GM18519 (cell line): ENCODE results near the gene MMEL1.
A peak's percentile ranks its signal among the peaks of the same experiment; 100 is the strongest.
"Not testable (repeated sequence)": the region's sequence is repeated elsewhere in the genome, so short reads cannot be mapped to it uniquely, and the experiment has no call there.

Source experiments
- ATAC-seq: cut with Tn5 transposase; IDR thresholded peaks from one replicate; pipeline ENCODE4 v1.9.1; 2021; ENCODE audit warnings: mild to moderate bottlenecking, moderate library complexity; ENCODE audit not compliant: unreplicated experiment, low FRiP score

MMEL1 gene

GRCh38 chr1:2582391-2582790, 50.4 kb downstream of the MMEL1 start:
- no peak for ATAC-seq

DNA sequence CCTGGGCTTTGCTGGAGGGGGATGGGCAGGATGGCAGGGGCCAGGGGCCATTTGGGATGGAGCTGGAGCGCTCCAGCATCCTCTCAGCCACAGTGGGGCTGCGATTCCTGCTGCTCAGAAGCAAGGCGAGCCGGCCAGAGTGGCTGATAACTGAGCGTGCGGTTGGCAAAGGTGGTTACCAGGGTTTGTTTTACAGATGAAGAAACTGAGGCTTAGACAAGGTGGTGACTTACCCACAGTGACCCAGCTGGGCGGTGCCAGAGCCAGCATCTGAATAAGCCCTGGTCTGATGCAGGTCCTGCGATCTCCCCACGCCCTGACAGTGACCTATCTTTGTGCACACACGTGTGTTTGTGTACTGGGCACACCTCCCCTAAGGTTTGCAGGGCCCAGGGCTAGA, 52.1 kb downstream of the MMEL1 start:
- no peak for ATAC-seq

GRCh38 chr1:2578758-2579118, 54.1 kb downstream of the MMEL1 start:
- no peak for ATAC-seq

DNA sequence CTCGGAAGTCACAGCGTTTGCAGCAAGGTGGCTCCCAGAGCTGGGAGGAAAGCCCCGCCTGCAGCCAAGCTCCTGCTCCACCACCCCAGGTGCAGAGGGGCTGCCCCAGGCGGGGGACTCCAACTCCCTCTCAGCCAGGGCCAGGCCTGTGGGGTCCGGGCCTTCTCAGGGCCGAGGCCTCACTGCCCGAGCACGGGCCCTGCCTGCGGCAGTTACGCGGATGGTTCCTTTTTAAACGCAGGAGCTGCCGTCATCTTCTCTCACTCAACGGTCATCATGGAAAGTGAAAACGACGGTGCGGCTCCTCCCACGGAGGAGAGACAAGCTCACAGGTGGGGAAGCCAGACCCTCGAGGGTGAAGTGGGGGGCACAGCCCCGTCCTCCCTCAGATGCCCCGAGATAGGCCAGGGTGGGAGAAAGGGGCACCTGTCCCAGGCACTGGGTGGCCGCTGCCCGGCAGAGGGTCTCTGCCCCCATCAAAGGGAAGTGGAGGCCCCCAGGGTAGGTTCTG, 55.2 kb downstream of the MMEL1 start:
- ATAC-seq: peak; percentile 26

GRCh38 chr1:2575801-2576663, 56.8 kb downstream of the MMEL1 start:
- no peak for ATAC-seq

DNA sequence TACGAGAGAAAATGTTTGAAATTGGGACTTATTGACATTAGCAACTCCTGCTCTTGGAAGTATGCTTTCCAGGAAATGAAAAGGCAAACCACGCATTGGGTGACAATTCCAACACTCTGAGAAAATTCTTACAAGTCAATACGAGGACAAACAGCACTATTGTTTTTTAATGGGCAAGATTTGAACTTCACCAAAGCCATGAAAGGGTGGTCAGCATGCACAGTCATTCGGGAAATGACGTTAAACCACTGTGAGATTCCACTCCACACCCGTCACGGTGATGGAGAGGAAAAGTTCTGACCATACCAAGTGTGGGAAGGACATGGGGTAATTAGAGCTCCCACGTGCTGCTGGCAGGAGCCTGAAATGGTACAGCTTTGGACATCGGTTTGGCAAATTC, 58.5 kb downstream of the MMEL1 start:
- ATAC-seq: no peak

- ATAC-seq: no peak
Measured at GRCh38 chr1:2573250-2573920, 59.4 kb downstream of the MMEL1 start.

DNA sequence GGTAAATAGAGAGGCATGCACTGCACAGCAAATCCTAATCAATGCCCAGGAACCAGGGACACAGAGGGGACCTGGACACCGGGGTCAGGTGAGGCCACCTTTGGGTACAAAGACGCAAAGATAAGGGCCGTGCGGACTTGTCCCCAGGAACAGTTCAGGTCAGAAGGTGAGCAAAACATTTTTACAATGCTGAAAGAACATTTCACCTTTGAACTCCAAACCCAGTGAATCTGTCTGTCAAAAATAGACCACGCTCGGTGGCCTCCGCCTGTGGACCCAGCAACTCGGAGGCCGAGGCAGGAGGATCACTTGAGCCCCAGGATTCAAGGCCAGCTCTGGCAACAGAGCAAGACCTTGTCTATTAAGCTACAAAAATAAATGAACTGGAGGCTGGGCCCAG, 61.5 kb downstream of the MMEL1 start:
- ATAC-seq: no peak

DNA sequence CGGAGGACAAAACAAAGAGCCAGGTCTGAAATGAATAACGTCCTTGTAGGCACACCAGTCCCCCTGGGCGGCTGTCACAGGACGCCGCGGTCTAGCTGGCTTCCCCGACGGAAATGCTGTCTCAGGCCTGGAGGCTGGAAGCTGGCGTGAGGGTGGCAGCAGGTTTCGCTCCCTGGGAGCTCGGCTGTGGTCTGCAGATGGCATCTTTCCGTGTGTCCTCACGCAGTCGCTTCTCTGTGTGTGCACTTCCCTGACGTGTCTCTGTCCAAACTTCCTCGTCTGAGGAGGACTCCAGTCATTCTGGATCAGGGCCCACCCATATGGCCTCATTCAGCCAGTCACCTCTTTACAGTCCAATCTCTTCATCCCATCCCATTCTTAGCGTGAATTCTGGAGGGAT, 62.5 kb downstream of the MMEL1 start:
- ATAC-seq: no peak

GRCh38 chr1:2569703-2570102, 63.1 kb downstream of the MMEL1 start:
- not testable (repeated sequence) for ATAC-seq

GRCh38 chr1:2569060-2569459, 63.8 kb downstream of the MMEL1 start:
- ATAC-seq: no peak

GRCh38 chr1:2568187-2568816, 64.5 kb downstream of the MMEL1 start:
- not testable (repeated sequence) for ATAC-seq

DNA sequence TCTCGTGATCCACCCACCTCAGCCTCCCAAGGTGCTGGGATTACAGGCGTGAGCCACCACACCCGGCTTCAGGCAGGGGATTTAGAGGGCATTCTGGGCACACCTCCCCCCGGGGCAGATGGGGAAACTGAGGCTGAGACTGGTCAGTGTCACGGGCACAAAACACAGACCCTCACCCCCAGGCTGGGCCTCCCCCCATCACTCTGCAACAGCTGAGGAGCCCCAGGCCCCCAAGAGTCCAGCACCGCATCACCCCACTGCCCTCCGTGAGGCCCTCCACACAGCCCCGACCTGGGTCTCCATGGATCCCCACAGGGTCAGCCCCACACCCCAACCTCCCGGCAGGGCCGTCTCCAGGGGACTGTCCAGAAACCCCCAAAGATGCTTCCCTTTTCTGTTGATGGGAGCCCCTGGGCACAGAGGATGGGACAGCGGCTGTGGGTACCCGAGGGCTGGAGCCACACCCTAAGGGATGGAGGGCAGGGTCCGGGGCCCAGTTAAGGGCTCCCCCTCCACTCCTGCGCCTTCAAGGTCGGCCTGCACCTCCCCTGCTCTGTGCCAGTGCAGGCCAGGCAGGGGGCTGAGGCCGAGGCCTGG, 65.6 kb downstream of the MMEL1 start:
- no peak for ATAC-seq

DNA sequence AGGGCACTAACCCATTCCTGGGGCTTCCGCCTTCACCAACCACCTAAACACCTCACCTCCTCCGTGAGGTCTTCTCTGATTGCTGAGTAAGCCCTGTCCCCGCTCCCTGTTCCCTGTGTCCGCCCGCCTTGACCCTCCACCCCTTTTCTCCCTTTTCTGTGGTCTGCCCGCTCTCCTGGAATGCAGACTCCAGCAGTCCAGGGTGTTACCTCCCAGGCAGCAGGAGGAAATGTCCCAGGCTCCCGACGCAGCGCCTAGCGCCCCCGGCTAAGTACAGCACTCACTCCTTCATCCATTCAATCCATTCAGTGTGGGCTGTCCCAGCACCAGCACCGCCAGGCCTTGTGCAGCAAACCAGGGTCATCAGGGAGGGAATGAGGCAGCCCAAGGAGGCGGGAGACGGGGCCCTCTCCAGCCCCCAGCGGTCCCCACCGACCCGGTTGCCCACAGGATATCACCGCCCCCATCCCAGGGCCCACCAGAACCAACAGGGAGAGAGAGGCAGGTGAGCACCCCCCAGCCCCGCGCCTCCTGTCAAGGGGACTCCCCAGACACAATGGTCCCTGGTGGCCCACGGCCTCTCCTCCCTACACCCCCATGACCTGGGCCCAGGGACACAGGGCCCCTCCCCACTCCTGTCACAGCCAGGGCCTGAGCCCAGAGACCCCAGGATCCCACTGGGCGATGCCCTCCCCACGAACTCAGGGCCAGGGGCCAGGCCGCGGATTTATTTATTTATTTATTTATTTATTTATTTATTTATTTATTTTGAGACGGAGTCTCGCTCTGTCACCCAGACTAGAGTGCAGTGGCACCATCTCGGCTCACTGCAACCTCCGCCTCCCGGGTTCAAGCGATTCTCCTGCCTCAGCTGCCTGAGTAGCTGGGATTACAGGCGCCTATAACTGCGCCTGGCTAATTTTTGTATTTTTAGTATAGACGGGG, 66.4 kb downstream of the MMEL1 start:
- no peak for ATAC-seq

DNA sequence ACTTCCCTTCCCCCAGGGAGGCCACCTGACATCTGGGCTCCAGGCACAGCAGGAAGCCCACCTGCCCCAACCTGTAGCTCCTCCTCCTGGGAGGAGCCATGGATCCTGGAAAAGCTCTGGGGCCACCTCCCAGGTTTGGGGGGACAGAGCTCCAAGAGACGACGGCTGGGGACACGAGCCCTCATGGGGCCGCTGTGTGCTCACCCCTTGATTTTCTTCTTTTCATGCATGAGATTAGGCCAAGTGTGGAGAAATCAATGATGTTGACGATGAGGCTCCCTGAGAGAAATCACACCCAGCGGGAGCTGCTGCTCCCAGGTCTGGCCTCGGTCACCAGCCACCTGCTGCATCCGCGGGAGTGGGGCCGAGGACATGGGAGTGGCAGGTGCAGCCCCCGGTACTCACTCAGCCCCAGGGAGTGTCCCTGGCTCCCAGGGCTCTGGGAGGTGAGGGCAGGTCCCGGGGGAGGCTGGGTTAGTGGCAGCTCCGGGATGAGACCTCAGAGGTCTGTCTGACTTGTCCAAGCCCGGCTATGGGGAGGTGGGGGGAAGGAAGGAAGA, 67.9 kb downstream of the MMEL1 start:
- no peak for ATAC-seq

DNA sequence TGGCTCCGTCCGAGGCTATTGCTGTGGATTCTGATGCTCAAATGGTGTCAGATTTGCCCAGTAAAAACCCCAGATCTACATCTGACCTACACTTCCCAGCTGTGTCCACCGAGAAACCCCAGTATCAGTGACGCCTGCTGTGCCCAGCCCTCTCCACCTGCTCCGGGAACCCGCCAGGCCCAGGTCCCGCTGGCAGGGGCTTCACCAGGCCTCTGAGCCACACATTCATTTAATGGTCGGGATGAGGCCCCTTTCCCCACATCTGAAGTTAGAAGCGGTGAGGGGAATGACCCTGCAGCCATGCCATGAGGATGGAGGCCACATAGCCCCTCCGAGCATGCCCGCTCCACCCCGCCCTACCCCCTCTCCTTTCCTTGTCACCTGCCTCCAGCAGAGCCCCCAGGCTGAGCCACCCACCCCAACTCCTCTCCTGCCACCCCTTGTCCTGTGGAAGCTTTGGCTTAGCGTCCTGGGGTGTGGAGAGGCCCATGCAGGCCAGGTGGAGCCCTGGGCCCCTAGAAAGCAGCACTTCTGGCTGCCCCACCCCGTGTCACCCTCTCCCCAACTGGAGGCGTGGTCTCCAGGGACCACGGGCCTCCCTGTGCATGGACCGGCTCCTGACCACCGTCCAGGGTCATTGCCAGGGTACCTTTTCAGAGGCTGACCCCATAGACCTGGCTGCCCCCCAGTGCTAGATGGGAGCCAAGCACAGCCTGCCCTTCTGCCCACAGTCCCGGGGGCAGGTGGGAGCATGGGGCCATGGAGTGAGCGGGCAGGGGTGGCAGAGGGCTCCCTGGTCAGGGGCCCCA, 68.6 kb downstream of the MMEL1 start:
- no peak for ATAC-seq

DNA sequence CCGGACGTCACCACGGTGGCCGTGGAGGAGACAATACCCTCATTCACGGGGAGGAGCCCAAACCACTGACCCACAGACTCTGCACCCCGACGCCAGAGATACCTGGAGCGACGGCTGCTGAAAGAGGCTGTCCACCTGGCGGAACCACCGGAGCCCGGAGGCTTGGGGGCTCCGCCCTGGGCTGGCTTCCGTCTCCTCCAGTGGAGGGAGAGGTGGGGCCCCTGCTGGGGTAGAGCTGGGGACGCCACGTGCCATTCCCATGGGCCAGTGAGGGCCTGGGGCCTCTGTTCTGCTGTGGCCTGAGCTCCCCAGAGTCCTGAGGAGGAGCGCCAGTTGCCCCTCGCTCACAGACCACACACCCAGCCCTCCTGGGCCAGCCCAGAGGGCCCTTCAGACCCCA, 69.6 kb downstream of the MMEL1 start:
- ATAC-seq: no peak

DNA sequence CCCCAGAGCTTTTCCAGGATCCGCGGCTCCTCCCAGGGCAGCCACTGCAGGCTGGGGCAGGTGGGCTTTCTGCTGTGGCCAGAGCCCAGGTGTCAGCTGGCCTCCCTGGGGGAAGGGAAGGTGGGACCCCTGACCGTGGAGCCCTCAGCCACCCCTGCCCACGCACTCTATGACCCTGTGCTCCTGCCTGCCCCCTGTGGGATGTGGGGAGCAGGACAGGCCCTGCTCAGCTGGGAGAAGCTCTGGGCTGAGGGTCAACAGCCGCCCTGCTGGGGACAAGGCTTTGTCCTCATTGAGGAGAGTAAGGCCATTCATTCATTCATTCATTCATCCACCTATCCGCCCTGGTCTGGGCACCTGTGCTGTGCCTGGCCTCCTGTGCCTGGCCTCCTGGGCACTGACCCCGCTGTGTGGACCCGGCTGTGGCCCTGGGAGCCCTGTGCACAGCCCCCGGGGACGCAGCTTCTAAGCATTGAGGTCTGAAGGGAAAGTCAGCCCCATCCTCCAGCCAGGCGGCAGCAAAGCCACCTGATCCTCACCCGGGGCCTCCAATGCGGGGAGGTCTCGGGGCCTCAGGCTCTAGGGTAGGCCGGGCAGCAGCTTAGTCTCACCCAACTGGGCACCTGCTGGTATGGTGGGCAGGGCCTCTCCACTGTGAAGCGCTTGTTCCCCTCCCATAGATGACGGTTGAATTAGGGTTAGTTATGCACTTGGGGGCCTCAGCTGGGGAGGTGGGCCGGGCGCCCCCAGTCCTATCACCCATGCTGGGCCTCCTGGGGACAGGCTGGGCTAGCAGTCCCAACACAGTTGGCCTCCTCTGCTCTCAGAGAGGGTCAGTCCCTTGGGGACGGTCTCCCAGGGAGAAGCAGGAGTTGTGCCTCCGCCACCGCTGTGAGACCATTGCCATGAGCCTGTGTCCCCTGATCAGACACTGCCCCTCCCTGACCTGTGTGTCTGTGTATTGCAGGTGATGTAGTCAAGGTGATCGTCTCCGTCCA, 70.6 kb downstream of the MMEL1 start:
- no peak for ATAC-seq
